Measurements from ENCODE around the gene SMIM35. TPM values are rescaled to one million over a fixed set of nuclear protein-coding genes. Genes with fewer than 3 reads are reported as not detected.
"Not testable (repeated sequence)": the region's sequence is repeated elsewhere in the genome, so short reads cannot be mapped to it uniquely, and the experiment has no call there.

SMIM35 gene
- total RNA-seq, 4 donors from 2014 or later, result not detected

DNA sequence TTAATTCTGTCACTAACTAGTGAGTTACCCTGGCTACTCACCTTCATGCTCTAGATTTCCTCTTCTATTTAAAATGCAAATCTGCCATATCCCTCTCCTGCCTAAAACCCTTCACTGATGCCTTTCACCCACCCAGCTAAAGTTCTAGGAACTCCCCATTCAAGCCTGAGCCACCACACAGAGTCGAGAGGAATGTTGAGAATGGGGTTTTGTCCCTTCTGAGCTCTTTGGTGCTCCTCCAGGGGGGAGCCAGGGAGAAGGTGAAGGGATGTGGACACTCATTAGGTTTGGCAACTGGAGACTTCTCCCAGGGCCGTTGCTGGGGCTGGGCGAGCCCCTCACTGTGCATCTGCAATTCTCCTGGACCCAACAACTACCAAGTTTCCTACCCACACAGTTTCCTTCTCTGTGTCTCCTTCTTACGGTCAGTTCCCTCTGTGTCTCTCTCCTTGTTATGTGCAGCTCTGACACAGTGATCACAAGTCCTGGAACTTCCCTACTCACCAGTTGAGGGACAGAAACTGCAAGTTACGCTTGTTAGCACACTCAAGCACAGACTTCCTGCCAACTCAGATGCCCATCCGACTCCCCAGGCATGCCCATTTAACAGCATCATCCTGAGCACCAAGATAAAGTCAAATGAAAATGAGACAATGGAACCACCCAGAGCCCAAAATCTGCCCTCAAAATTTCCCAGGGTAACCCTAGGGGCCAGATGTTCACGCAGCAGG, 107.1 kb downstream of the SMIM35 start:
- intact Hi-C loops (cut with DNase I; ENCODE audit: low total_unique reads), result no loop called here
- TF ChIP-seq, protein P1, sequence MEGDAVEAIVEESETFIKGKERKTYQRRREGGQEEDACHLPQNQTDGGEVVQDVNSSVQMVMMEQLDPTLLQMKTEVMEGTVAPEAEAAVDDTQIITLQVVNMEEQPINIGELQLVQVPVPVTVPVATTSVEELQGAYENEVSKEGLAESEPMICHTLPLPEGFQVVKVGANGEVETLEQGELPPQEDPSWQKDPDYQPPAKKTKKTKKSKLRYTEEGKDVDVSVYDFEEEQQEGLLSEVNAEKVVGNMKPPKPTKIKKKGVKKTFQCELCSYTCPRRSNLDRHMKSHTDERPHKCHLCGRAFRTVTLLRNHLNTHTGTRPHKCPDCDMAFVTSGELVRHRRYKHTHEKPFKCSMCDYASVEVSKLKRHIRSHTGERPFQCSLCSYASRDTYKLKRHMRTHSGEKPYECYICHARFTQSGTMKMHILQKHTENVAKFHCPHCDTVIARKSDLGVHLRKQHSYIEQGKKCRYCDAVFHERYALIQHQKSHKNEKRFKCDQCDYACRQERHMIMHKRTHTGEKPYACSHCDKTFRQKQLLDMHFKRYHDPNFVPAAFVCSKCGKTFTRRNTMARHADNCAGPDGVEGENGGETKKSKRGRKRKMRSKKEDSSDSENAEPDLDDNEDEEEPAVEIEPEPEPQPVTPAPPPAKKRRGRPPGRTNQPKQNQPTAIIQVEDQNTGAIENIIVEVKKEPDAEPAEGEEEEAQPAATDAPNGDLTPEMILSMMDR (IDR thresholded peaks at IDR 0.05), result no peak
- no peak for TF ChIP-seq POLR2A (IDR thresholded peaks at IDR 0.05)
- 65 to 77% methylated on average over 7 of the region's 7 CpGs for WGBS, 2 donors
- DNase-seq (ENCODE audit: low spot score in 2 of 2), result no peak
- no peak overlapping the region for H3K4me3 ChIP-seq (ENCODE audit: low read depth, poor library complexity, severe bottlenecking)

- 58 to 73% methylated on average over 4 of the region's 4 CpGs for WGBS, 2 donors
Observed at GRCh38 chr11:117978991-117979390, 107.8 kb downstream of the SMIM35 start.

DNA sequence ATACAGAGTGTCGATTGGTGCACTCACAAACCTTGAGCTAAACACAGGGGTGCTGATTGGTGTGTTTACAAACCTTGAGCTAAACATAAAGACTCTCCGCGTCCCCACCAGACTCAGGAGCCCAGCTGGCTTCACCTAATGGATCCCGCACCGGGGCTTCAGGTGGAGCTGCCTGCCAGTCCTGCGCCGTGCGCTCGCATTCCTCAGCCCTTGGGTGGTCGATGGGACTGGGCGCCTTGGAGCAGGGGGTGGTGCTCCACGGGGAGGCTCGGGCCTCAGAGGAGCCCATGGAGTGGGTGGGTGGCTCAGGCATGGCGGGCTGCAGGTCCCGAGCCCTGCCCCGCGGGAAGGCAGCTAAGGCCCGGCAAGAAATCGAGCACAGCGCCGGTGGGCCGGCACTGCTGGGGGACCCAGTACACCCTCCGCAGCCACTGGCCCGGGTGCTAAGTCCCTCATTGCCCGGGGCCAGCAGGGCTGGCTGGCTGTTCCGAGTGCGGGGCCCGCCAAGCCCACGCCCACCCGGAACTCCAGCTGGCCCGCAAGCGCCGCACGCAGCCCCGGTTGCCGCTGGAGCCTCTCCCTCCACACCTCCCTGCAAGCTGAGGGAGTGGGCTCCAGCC, 108.4 kb downstream of the SMIM35 start:
- intact Hi-C loops (cut with DNase I; ENCODE audit: low total_unique reads), result not testable (repeated sequence)
- peak in 1 of 2 donors; percentile 52 for DNase-seq (ENCODE audit: low spot score in 2 of 2)
- 92 to 97% methylated on average over 19 to 34 of the region's 36 CpGs for WGBS, 2 donors

More at GRCh38 chr11:117978991-117979390, 107.8 kb downstream of the SMIM35 start:
- H3K4me3 ChIP-seq (ENCODE audit: low read depth, poor library complexity, severe bottlenecking), result no peak overlapping the region
- TF ChIP-seq POLR2A (IDR thresholded peaks at IDR 0.05), result no peak
- TF ChIP-seq, protein P1 (IDR thresholded peaks at IDR 0.05), result no peak
- no peak for DNase-seq (ENCODE audit: low spot score in 2 of 2)
- intact Hi-C loops (cut with DNase I; ENCODE audit: low total_unique reads), result no loop called here

GRCh38 chr11:117977612-117978264, 109.0 kb downstream of the SMIM35 start:
- H3K4me3 ChIP-seq (ENCODE audit: low read depth, poor library complexity, severe bottlenecking); intact Hi-C loops (cut with DNase I; ENCODE audit: low total_unique reads): not testable (repeated sequence)
- WGBS, 2 donors, result 73 to 78% methylated on average over 23 of the region's 23 CpGs
- DNase-seq (ENCODE audit: low spot score in 2 of 2), result peak in 1 of 2 donors; percentile 61

More for the DNA sequence above, 108.4 kb downstream of the SMIM35 start:
- not testable (repeated sequence) for H3K4me3 ChIP-seq (ENCODE audit: low read depth, poor library complexity, severe bottlenecking)

DNA sequence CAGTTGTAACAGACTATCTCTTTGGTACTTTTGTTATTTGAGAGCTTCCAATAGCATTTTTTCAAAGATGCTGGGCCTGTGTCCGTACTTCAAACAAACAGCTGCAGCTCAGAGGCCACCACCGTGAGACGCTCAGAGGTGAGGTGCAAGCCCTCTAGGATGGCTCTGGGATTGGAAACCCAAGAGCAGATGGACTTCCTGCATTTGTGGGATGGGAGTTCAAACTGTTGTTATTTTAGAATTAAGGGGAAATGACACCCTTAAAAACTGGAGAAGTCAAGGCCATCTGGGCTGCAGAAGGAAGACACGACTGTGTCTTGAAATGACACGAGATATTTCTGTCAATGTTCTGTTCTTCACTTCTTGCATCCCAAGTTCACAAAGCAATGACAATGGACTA, 109.7 kb downstream of the SMIM35 start:
- intact Hi-C loops (cut with DNase I; ENCODE audit: low total_unique reads), result no loop called here
- DNase-seq (ENCODE audit: low spot score in 2 of 2), result peak in 1 of 2 donors; percentile 72
- no peak for TF ChIP-seq POLR2A (IDR thresholded peaks at IDR 0.05)
- TF ChIP-seq, protein P1 (IDR thresholded peaks at IDR 0.05), result no peak
- WGBS, 2 donors, result 79 to 84% methylated on average over 5 of the region's 5 CpGs
- H3K4me3 ChIP-seq (ENCODE audit: low read depth, poor library complexity, severe bottlenecking), result no peak overlapping the region

DNA sequence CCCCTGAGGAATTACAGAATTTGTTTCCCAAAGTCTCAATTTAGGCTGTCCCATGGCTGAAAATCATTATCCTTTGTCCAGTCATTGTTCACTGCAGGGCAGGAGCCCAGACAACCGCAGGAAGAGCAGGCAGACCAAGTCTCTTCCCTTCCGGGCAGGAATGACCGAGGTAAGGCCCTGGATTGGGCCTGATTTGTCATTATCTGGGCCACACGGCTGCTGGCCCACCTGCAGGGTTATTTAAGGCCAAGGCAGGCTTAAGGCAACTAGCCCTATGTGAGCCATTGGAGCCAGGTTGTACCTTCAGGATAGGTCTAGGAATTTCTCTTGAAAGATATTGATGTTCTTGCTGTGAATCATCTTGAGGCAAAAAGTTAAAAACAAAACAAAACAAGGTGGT, 110.3 kb downstream of the SMIM35 start:
- intact Hi-C loops (cut with DNase I; ENCODE audit: low total_unique reads), result no loop called here
- no peak overlapping the region for H3K4me3 ChIP-seq (ENCODE audit: low read depth, poor library complexity, severe bottlenecking)
- 81 to 85% methylated on average over 4 of the region's 4 CpGs for WGBS, 2 donors
- no peak for DNase-seq (ENCODE audit: low spot score in 2 of 2)
- TF ChIP-seq POLR2A (IDR thresholded peaks at IDR 0.05), result no peak
- TF ChIP-seq, protein P1 (IDR thresholded peaks at IDR 0.05), result no peak
